PC-3 (cell line): Measurements from ENCODE around the gene LOXHD1. TPM values are rescaled to one million over a fixed set of nuclear protein-coding genes. Genes with fewer than 3 reads are reported as not detected.

Experiments used
- ATAC-seq: fragments of 200-7000 bp; cut with Tn5 transposase; 2 replicates; pipeline ENCODE4 v1.9.1; 2020; ENCODE audit warnings: mild to moderate bottlenecking, moderate library complexity
- BruUV-seq: library from RNA; stranded (reverse); fragments of 400-500 nt; replicated peaks from 2 replicates; lab custom pipeline; 2021; lab: Mats Ljungman, UMichigan
- CTCF ChIA-PET: fragments of 300-600 bp; sonication (Branson Sonifier 250); formaldehyde crosslinking; loops from one replicate; lab custom pipeline; 2022; ENCODE audit warnings: antibody characterized with exemption; lab: Charles Lee
- POLR2A ChIA-PET: fragments of 300-600 bp; sonication (Branson Sonifier 250); formaldehyde crosslinking; loops from one replicate; lab custom pipeline; 2022; ENCODE audit warnings: antibody characterized with exemption; ENCODE audit not compliant: unreplicated experiment; lab: Charles Lee
- DNase-seq: peaks from one replicate; pipeline ENCODE4 v3.0.0-alpha.2; 2015
- H2AFZ ChIP-seq: fragments of 300-600 bp; sonication (generic); 2 replicates; pipeline ENCODE4 v1.6.0; 2016; ENCODE audit warnings: antibody characterized with exemption, low read length
- H3F3A ChIP-seq: fragments of 300-600 bp; sonication (generic); one replicate; pipeline ENCODE4 v1.6.0; 2017; ENCODE audit warnings: antibody characterized with exemption, low read length, control low read depth, mild to moderate bottlenecking; ENCODE audit not compliant: unreplicated experiment
- H3K27ac ChIP-seq: fragments of 300-600 bp; sonication (generic); 2 replicates; pipeline ENCODE4 v1.5.1; 2016; ENCODE audit warnings: mild to moderate bottlenecking, low read length
- H3K27me3 ChIP-seq: fragments of 300-600 bp; sonication (generic); 2 replicates; pipeline ENCODE4 v1.6.1; 2016; ENCODE audit warnings: low read length, mixed read lengths
- H3K36me3 ChIP-seq: fragments of 300-600 bp; sonication (generic); 2 replicates; pipeline ENCODE4 v1.6.1; 2016; ENCODE audit warnings: low read depth, mixed run types, low read length, mixed read lengths
- H3K4me1 ChIP-seq: fragments of 300-600 bp; sonication (generic); 2 replicates; pipeline ENCODE4 v1.5.1; 2016; ENCODE audit warnings: low read length; ENCODE audit not compliant: insufficient read depth
- H3K4me2 ChIP-seq: fragments of 300-600 bp; sonication (generic); 2 replicates; pipeline ENCODE4 v1.6.0; 2016; ENCODE audit warnings: low read length
- H3K4me3 ChIP-seq: fragments of 300-600 bp; sonication (generic); 2 replicates; pipeline ENCODE4 v1.5.1; 2016; ENCODE audit warnings: mild to moderate bottlenecking, low read length, mixed read lengths
- H3K79me2 ChIP-seq: fragments of 300-600 bp; sonication (generic); 2 replicates; pipeline ENCODE4 v1.6.1; 2017; ENCODE audit warnings: low read length, mixed read lengths
- H3K9ac ChIP-seq: fragments of 300-600 bp; sonication (generic); 2 replicates; pipeline ENCODE4 v1.6.0; 2016; ENCODE audit warnings: mild to moderate bottlenecking, low read length
- H3K9me2 ChIP-seq: fragments of 300-600 bp; sonication (generic); replicated peaks from 2 replicates; pipeline ENCODE4 v1.6.1; 2016; ENCODE audit warnings: mixed run types, low read length, mixed read lengths
- H3K9me3 ChIP-seq: fragments of 300-600 bp; sonication (generic); 2 replicates; pipeline ENCODE4 v1.6.1; 2016; ENCODE audit warnings: low read length, mixed read lengths
- H4K20me1 ChIP-seq: fragments of 300-600 bp; sonication (generic); 2 replicates; pipeline ENCODE4 v1.6.1; 2016; ENCODE audit warnings: low read length, mixed read lengths
- CTCF ChIP-seq: fragments of 300-600 bp; sonication (generic); conservative IDR thresholded peaks from 2 replicates; pipeline ENCODE4 v1.5.1; 2017; ENCODE audit warnings: antibody characterized with exemption, low read depth, mild to moderate bottlenecking, low read length
- EZH2 ChIP-seq: fragments of 300-600 bp; sonication (generic); IDR thresholded peaks from one replicate; pipeline ENCODE4 v1.6.1; 2017; ENCODE audit warnings: antibody characterized with exemption, mild to moderate bottlenecking, low read length; ENCODE audit not compliant: unreplicated experiment
- EZH2phosphoT487 ChIP-seq: fragments of 300-600 bp; sonication (generic); IDR thresholded peaks from 2 replicates; pipeline ENCODE4 v1.6.1; 2018; ENCODE audit warnings: mild to moderate bottlenecking, antibody characterized with exemption, low read length, borderline replicate concordance
- intact Hi-C: fragments of 100-400 bp; cut with micrococcal nuclease; formaldehyde crosslinking; loops from 2 replicates; pipeline ENCODE4 v1.9.0; 2023
- total RNA-seq: library from RNA; depleted of rRNA; stranded (reverse); fragments of >200 nt; gene quantifications from 2 replicates; pipeline ENCODE4 v1.2.3, GENCODE V29; 2014

Gene LOXHD1
- total RNA-seq, 1 experiment from 2014 or later = not detected

- Histone ChIP-seq H3K4me1 (no peaks in the 10 kb centered on the region), H3K27ac (no peak overlapping the region), H4K20me1 (no peaks in the 10 kb centered on the region), H3K36me3 (no peaks in the 10 kb centered on the region), H3K4me3 (no peak overlapping the region), H3K9me3 (no peaks in the 10 kb centered on the region), H2AFZ (no peak overlapping the region), H3K79me2 (no peaks in the 10 kb centered on the region), H3K9me2 (no peaks in the 10 kb centered on the region), H3K4me2 (no peak overlapping the region), H3K27me3 (no peaks in the 10 kb centered on the region), H3F3A (no peaks in the 10 kb centered on the region), H3K9ac (no peak overlapping the region)
- DNase-seq (no peak), ATAC-seq (no peak)
- ChIA-PET CTCF (interaction anchor here (0.6 to 0.7 kb wide), 2 partner anchors 101 to 188 kb away, joined by 3 read pairs; no protein-coding TSS in a partner anchor), POLR2A (no interaction called here)
- intact Hi-C loops = loop anchor here (10.0 kb wide), 1 partner anchor 482 kb away; a partner anchor contains a TSS
- TF ChIP-seq EZH2 (no peak), CTCF (no peak), EZH2phosphoT487 (no peak)
- no TSS peak for BruUV-seq
Observed at GRCh38 chr18:46656326-46657114, 500 bp downstream of the LOXHD1 start.

- no TSS peak for BruUV-seq
- Histone ChIP-seq H3K9me2 (no peaks in the 10 kb centered on the region), H3K79me2 (no peaks in the 10 kb centered on the region), H3K27me3 (no peaks in the 10 kb centered on the region), H4K20me1 (no peaks in the 10 kb centered on the region), H3K36me3 (no peaks in the 10 kb centered on the region), H3F3A (no peaks in the 10 kb centered on the region), H3K4me1 (no peaks in the 10 kb centered on the region), H3K27ac (no peak overlapping the region), H3K9me3 (no peaks in the 10 kb centered on the region), H3K9ac (no peak overlapping the region), H2AFZ (no peak overlapping the region), H3K4me3 (no peak overlapping the region), H3K4me2 (no peak overlapping the region)
- ChIA-PET POLR2A (no interaction called here), CTCF (no interaction called here)
- ATAC-seq (no peak), DNase-seq (no peak)
- intact Hi-C loops = loop anchor here (10.0 kb wide), 1 partner anchor 478 kb away; a partner anchor contains a TSS
- TF ChIP-seq EZH2 = no peak
- no peak for TF ChIP-seq CTCF
- no peak for TF ChIP-seq EZH2phosphoT487
Observed at GRCh38 chr18:46652372-46652771, 4.6 kb downstream of the LOXHD1 start.

- no peak overlapping the region for H3K4me2 ChIP-seq
- H3K9me3 ChIP-seq = no peaks in the 10 kb centered on the region
- POLR2A ChIA-PET = no interaction called here
- H3K9me2 ChIP-seq = no peaks in the 10 kb centered on the region
- no peaks in the 10 kb centered on the region for H4K20me1 ChIP-seq
- H2AFZ ChIP-seq = no peak overlapping the region
- intact Hi-C loops = loop anchor here (10.0 kb wide), 1 partner anchor 476 kb away; a partner anchor contains a TSS
- H3K27me3 ChIP-seq = no peaks in the 10 kb centered on the region
- no peak overlapping the region for H3K9ac ChIP-seq
- no peaks in the 10 kb centered on the region for H3K79me2 ChIP-seq
- CTCF ChIA-PET = no interaction called here
- H3K36me3 ChIP-seq = no peaks in the 10 kb centered on the region
- no peaks in the 10 kb centered on the region for H3F3A ChIP-seq
- DNase-seq (no peak), ATAC-seq (no peak)
- no peak overlapping the region for H3K4me3 ChIP-seq
- H3K4me1 ChIP-seq = no peaks in the 10 kb centered on the region
- no TSS peak for BruUV-seq
- TF ChIP-seq EZH2 = no peak
- TF ChIP-seq EZH2phosphoT487 = no peak
- TF ChIP-seq CTCF = no peak
- no peak overlapping the region for H3K27ac ChIP-seq
Observed at GRCh38 chr18:46650681-46651080, 6.3 kb downstream of the LOXHD1 start.
